ENCODE results near the gene IL18BP.

The IL18BP gene

GRCh38 chr11:71998649-71999310, at the start of gene IL18BP:
Gene IL18BP (plus strand): TSS chr11:71998909. CDS start chr11:71999985, 1,076 bp downstream.
- DNase-seq: no peak

- no peak for DNase-seq
These were observed 49.7 kb upstream of the IL18BP start for GRCh38 chr11:71949034-71949433.

GRCh38 chr11:71951741-71952310, 46.9 kb upstream of the IL18BP start:
- no peak for DNase-seq

GRCh38 chr11:71955898-71956456, 42.7 kb upstream of the IL18BP start:
- no peak for DNase-seq

GRCh38 chr11:71962428-71963038, 36.2 kb upstream of the IL18BP start:
- no peak for DNase-seq

- DNase-seq: no peak
These were observed 35.2 kb upstream of the IL18BP start for GRCh38 chr11:71963468-71963867.

GRCh38 chr11:71964641-71965040, 34.1 kb upstream of the IL18BP start:
- DNase-seq: no peak

GRCh38 chr11:71971680-71972079, 27.0 kb upstream of the IL18BP start:
- DNase-seq: no peak

- no peak for DNase-seq
These were observed 22.2 kb upstream of the IL18BP start for GRCh38 chr11:71976551-71976950.

- DNase-seq: no peak
These were observed 21.6 kb upstream of the IL18BP start for GRCh38 chr11:71977090-71977489.

GRCh38 chr11:71977743-71978418, 20.8 kb upstream of the IL18BP start:
- DNase-seq: peak; percentile 41

GRCh38 chr11:71979094-71979493, 19.6 kb upstream of the IL18BP start:
- no peak for DNase-seq

GRCh38 chr11:71979602-71980001, 19.1 kb upstream of the IL18BP start:
- no peak for DNase-seq

- DNase-seq: no peak
These were observed 12.6 kb upstream of the IL18BP start for GRCh38 chr11:71986131-71986530.

GRCh38 chr11:71987521-71987920, 11.2 kb upstream of the IL18BP start:
- DNase-seq: no peak

GRCh38 chr11:71988050-71988449, 10.7 kb upstream of the IL18BP start:
- no peak for DNase-seq

GRCh38 chr11:71990701-71991100, 8.0 kb upstream of the IL18BP start:
- no peak for DNase-seq

- DNase-seq: no peak
These were observed 7.2 kb upstream of the IL18BP start for GRCh38 chr11:71991494-71991893.

GRCh38 chr11:71992136-71992730, 6.5 kb upstream of the IL18BP start:
- DNase-seq: no peak

- no peak for DNase-seq
These were observed 3.9 kb upstream of the IL18BP start for GRCh38 chr11:71994786-71995185.

GRCh38 chr11:71995726-71996291, 2.9 kb upstream of the IL18BP start:
- DNase-seq: no peak

GRCh38 chr11:71996517-71996916, 2.2 kb upstream of the IL18BP start:
- DNase-seq: no peak

- DNase-seq: no peak
These were observed 1.8 kb upstream of the IL18BP start for GRCh38 chr11:71996946-71997345.
